Smooth muscle cell (in vitro differentiated cells): ENCODE measurements around the gene AEBP1. TPM values are rescaled to one million over a fixed set of nuclear protein-coding genes. Genes with fewer than 3 reads are reported as not detected.

ENCODE experiments used
- DNase-seq: peaks from one replicate; lab custom pipeline; 2025; ENCODE audit not compliant: unreplicated experiment; lab: John Stamatoyannopoulos, UW
- H2AFZ ChIP-seq: fragments of 200-600 bp; sonication (generic); 2 replicates; pipeline ENCODE4 v1.6.0; 2016; ENCODE audit warnings: antibody characterized with exemption, low read depth, mild to moderate bottlenecking
- H3F3A ChIP-seq: fragments of 200-600 bp; sonication (generic); 2 replicates; pipeline ENCODE4 v1.6.0; 2017; ENCODE audit warnings: antibody characterized with exemption, low read depth
- H3K27ac ChIP-seq: fragments of 200-600 bp; sonication (generic); 2 replicates; pipeline ENCODE4 v1.5.1; 2016; ENCODE audit warnings: low read depth, mild to moderate bottlenecking
- H3K27me3 ChIP-seq: fragments of 200-600 bp; sonication (generic); 2 replicates; pipeline ENCODE4 v1.6.1; 2016; ENCODE audit warnings: low read depth, mild to moderate bottlenecking
- H3K36me3 ChIP-seq: fragments of 200-600 bp; sonication (generic); 2 replicates; pipeline ENCODE4 v1.5.1; 2016; ENCODE audit warnings: low read depth
- H3K4me1 ChIP-seq: fragments of 200-600 bp; sonication (generic); 2 replicates; pipeline ENCODE4 v1.5.1; 2016; ENCODE audit warnings: low read depth
- H3K4me2 ChIP-seq: fragments of 200-600 bp; sonication (generic); 2 replicates; pipeline ENCODE4 v1.6.0; 2016; ENCODE audit warnings: mild to moderate bottlenecking
- H3K4me3 ChIP-seq: fragments of 200-600 bp; sonication (generic); 2 replicates; pipeline ENCODE4 v1.5.1; 2016; ENCODE audit warnings: mild to moderate bottlenecking
- H3K79me2 ChIP-seq: fragments of 200-600 bp; sonication (generic); 2 replicates; pipeline ENCODE4 v1.6.0; 2016; ENCODE audit warnings: low read depth, mild to moderate bottlenecking
- H3K9ac ChIP-seq: fragments of 200-600 bp; sonication (generic); 2 replicates; pipeline ENCODE4 v1.6.0; 2016; ENCODE audit warnings: low read depth
- H3K9me3 ChIP-seq: fragments of 200-600 bp; sonication (generic); replicated peaks from 2 replicates; pipeline ENCODE4 v1.5.1; 2016; ENCODE audit warnings: low read depth
- H4K20me1 ChIP-seq: fragments of 200-600 bp; sonication (generic); 2 replicates; pipeline ENCODE4 v1.6.0; 2016; ENCODE audit warnings: low read depth
- WGBS: methylation state at CpG from one replicate; pipeline ENCODE4 v1.1.7; 2016; ENCODE audit warnings: low lambda C conversion rate; 5-methylcytosine and 5-hydroxymethylcytosine counted together
- polyA plus RNA-seq: library from polyadenylated mRNA; unstranded; fragments of >200 nt; fragmentation: Nextera tagmentation; extraction: Ambion mirVana; gene quantifications from 2 replicates; pipeline ENCODE4 v1.2.1, GENCODE V29; 2016
- total RNA-seq: library from RNA; depleted of rRNA; stranded (reverse); fragments of >200 nt; gene quantifications from 2 replicates; pipeline ENCODE4 v1.2.3, GENCODE V29; 2014
- TF ChIP-seq, protein P1 (sequence below): fragments of 200-600 bp; sonication (generic); IDR thresholded peaks from 2 replicates; pipeline ENCODE4 v1.5.1; 2017; ENCODE audit warnings: borderline replicate concordance, mild to moderate bottlenecking, antibody characterized with exemption; ENCODE audit not compliant: insufficient read depth, poor library complexity, severe bottlenecking

The AEBP1 gene
- total and polyA plus RNA-seq, 2 experiments from 2014 or later = 39.7 to 163 TPM

DNA sequence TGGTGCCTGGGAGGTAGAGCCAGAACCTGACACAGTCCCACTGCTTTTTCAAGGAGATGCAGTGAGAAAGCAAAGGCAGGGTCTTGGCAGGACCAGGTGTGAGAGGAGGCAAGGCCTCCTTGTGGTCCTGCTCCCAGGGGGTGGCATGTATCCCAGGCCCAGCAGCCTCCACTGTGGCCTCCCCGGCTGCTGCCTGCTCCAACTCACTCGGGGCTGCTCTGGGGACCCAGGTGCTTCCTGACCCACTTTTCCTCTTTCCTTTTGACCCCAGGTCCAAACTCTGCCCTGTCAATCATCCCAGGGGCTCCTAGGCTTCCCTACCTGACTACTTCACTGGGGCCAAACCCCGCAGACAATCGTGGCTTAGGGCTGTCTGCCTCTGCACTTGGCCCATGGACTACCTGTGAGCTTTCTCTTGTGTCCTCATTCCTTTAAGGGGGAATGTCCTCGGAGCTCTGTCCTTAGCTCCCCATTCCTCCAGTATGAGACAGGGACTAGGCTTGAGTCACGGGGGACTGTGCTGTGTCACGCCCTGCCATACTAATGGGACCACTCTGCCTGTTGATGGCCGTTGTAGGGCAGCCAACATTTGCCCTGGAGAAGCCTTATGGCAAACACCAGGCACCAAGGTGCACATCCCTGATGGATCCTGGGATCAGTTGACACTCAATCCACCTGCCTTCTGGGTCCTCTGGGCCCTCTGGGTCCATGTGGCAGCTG is 1.1 kb upstream of the AEBP1 start:
- Histone ChIP-seq H3K27me3 (no peaks in the 10 kb centered on the region), H2AFZ (no peak overlapping the region), H3K79me2 (peaks cover 23% of the 10 kb centered on the region), H3K4me3 (no peak overlapping the region), H3K4me2 (no peak overlapping the region), H3K4me1 (no peaks in the 10 kb centered on the region), H4K20me1 (peaks cover 18% of the 10 kb centered on the region), H3K9me3 (no peaks in the 10 kb centered on the region), H3F3A (peaks cover 22% of the 10 kb centered on the region), H3K36me3 (no peaks in the 10 kb centered on the region), H3K9ac (no peak overlapping the region), H3K27ac (peak overlapping the region; percentile 88)
- DNase-seq = no peak
- TF ChIP-seq, protein P1, sequence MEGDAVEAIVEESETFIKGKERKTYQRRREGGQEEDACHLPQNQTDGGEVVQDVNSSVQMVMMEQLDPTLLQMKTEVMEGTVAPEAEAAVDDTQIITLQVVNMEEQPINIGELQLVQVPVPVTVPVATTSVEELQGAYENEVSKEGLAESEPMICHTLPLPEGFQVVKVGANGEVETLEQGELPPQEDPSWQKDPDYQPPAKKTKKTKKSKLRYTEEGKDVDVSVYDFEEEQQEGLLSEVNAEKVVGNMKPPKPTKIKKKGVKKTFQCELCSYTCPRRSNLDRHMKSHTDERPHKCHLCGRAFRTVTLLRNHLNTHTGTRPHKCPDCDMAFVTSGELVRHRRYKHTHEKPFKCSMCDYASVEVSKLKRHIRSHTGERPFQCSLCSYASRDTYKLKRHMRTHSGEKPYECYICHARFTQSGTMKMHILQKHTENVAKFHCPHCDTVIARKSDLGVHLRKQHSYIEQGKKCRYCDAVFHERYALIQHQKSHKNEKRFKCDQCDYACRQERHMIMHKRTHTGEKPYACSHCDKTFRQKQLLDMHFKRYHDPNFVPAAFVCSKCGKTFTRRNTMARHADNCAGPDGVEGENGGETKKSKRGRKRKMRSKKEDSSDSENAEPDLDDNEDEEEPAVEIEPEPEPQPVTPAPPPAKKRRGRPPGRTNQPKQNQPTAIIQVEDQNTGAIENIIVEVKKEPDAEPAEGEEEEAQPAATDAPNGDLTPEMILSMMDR = no peak
- 90% methylated on average over 8 of the region's 8 CpGs for WGBS

DNA sequence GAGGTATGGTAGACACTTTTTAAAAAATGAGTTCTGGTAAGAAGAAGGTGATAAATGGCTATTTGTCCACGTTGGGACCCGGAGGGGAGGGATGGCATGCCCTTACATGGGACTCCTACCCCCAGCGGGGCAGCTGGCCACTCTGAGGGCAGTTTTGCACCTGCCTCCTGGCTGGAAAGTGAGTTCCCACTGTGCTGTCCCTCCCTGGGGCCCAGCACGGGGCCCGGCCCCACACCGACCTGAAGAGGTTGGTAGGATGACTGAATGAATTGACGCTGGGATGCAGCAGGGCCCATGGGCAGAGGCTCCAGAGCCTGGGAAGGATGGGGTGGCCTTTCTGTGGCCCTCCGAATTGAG is 601 bp upstream of the AEBP1 start:
- no peaks in the 10 kb centered on the region for H3K4me1 ChIP-seq
- WGBS = 64% methylated on average over 8 of the region's 8 CpGs

DNA sequence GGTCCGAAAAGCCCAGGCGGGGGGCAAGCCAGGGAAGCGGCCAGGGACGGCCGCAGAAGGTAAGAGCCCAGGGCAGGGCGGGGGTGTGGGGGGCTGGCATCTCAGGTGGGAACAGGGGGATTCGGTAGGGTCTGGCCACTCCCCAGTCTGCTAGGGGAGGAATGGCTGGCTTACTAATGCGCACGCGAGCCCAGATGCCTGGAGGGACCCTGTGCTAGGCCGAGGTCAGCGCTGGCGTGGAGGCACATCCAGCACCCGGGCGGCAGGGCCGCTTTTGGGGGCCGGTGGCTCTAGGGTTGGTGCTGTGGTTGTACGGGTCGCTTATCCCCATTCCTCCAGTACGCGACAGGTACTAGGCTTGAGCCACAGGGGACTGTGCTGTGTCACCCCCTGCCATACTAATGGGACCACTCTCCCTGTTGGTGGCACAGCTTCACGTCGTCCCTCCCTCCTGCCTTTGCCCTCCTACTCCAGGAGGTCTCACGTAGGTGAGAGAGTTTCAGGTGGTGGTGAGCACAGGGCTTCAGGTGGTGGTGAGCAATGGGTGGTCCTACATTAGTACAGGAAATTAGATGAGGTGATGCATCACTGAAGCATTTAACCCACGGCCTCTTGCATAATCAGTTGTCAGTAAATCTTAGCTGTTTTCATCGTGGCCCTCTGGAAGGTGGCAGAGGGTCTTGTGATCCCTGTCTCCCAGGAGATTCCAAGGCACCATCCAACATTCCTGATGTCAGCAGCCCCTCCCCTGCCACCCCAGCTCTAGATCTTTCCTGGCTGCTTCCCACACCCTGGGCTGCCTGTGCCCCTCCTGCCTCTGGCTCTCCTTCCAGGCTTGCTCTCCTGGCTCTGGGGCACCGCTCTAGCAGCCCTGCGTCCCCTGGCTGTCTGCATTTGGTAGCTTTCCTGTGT is 971 bp downstream of the AEBP1 start:
- TF ChIP-seq, protein P1 = no peak

More for the DNA sequence above, 601 bp upstream of the AEBP1 start:
- peaks cover 22% of the 10 kb centered on the region for H3F3A ChIP-seq
- peaks cover 18% of the 10 kb centered on the region for H4K20me1 ChIP-seq
- H3K79me2 ChIP-seq = peaks cover 23% of the 10 kb centered on the region
- peak overlapping the region; percentile 84 for H3K4me3 ChIP-seq
- H3K9me3 ChIP-seq = no peaks in the 10 kb centered on the region
- no peak overlapping the region for H3K4me2 ChIP-seq
- DNase-seq = no peak
- TF ChIP-seq, protein P1 = no peak
- no peaks in the 10 kb centered on the region for H3K36me3 ChIP-seq
- H2AFZ ChIP-seq = no peak overlapping the region
- H3K27ac ChIP-seq = no peak overlapping the region
- H3K27me3 ChIP-seq = no peaks in the 10 kb centered on the region
- no peak overlapping the region for H3K9ac ChIP-seq

More for the DNA sequence above, 971 bp downstream of the AEBP1 start:
- Histone ChIP-seq H3K4me2 (peak overlapping the region; percentile 94), H3K36me3 (no peaks in the 10 kb centered on the region), H2AFZ (peak overlapping the region; percentile 76), H3K79me2 (peaks cover 23% of the 10 kb centered on the region), H3K9ac (peak overlapping the region; percentile 87), H3K27me3 (no peaks in the 10 kb centered on the region), H4K20me1 (peaks cover 18% of the 10 kb centered on the region), H3K9me3 (no peaks in the 10 kb centered on the region), H3K4me1 (no peaks in the 10 kb centered on the region), H3K4me3 (peak overlapping the region; percentile 84), H3K27ac (peak overlapping the region; percentile 78), H3F3A (peaks cover 17% of the 10 kb centered on the region)
- 7% methylated on average over 20 of the region's 28 CpGs for WGBS
- DNase-seq = no peak
